ENCODE results near the gene GATA2.
A peak's percentile ranks its signal among the peaks of the same experiment; 100 is the strongest.

GATA2 gene

GRCh38 chr3:128502712-128503111, 9.7 kb upstream of the GATA2 start:
- no peak for DNase-seq (ENCODE audit: low read depth in 2 of 2)

- no peak for DNase-seq (ENCODE audit: low read depth in 2 of 2)
Observed at GRCh38 chr3:128501431-128501830, 8.4 kb upstream of the GATA2 start.

GRCh38 chr3:128500556-128500955, 7.6 kb upstream of the GATA2 start:
- DNase-seq (ENCODE audit: low read depth in 2 of 2), result no peak

GRCh38 chr3:128499724-128500275, 6.8 kb upstream of the GATA2 start:
- DNase-seq (ENCODE audit: low read depth in 2 of 2), result no peak

GRCh38 chr3:128498901-128499530, 6.0 kb upstream of the GATA2 start:
- no peak for DNase-seq (ENCODE audit: low read depth in 2 of 2)

DNA sequence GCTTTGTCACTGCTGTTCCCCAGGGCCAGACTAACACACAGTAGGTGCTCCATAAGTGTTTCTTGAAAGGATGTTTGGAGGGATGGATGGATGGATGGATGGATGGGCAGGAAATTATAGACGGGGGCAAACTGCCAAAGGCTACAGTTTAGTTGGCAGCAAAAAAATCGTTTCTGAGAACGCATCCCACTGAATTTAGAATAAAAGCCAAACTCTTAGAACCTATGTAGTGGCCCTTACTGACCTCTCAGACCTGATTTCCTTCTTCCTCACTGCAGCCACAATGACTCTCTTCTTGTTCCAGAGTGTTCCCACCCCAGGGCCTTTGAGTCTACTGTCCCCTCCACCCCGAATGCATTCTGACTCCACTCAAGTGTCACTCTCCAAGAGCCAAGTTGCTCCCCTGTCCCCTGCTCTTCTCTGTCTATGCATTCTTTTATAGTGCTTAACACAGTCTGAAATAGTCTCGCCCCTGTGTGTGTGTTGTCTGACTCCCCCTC, 5.2 kb upstream of the GATA2 start:
- DNase-seq (ENCODE audit: low read depth in 2 of 2), result no peak

GRCh38 chr3:128497305-128498126, 4.5 kb upstream of the GATA2 start:
- peak; percentile 43 to 48 for DNase-seq (ENCODE audit: low read depth in 2 of 2)

GRCh38 chr3:128496602-128497304, 3.8 kb upstream of the GATA2 start:
- DNase-seq (ENCODE audit: low read depth in 2 of 2), result no peak

DNA sequence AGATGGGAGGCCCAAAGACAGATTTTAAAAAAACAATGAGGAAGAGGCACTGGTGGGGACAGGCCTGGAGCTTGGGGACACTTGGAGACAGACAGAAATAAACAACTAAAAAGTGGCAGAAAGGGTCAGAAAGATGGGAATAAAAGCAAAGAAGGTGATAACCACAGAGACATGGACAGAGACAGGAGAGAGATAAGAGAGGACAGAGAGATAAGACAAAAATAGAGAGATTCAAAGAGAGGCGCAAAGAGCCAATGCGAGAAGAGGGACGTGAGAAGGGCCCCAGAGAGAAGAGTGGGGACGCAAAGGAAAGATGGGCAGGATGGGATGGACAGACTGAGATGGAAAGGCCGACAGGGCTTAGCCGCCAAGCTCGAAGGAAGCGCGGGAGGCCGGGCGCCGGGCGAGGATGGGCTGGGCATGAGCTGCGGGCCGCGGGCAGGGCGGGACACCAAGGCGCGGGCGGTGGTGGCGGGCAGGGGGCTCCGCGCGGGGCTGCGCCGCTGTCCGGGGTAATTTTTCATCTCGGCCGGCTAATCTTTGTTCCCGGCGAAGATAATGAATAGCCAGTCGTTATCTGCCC, 3.1 kb upstream of the GATA2 start:
- no peak for DNase-seq (ENCODE audit: low read depth in 2 of 2)

DNA sequence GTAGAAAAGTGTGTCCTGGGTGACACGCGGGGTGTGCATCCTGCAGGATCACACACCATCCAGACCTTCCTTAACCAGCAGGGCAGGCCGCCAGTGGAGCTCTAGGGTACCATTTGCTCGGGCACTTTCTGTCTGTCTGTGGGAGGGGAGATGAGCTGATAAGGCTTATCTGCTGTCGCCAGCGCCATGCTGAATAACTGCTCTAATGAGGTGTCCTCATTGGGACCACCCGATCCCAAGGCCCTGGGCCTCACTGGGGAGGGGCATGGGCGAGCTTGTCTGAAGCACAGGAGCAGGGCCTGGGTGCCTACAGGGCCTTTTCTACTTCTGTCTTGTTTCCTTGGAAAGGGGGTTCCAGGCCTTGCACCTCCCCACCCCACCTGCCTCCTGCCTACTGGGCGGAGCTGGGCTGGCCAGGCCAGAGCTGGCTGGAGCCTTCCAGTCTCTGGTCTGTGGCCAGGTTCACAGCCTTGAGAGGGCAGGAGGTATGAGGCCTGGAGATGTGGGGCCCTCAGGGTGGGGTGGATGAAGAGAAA, 2.5 kb upstream of the GATA2 start:
- no peak for DNase-seq (ENCODE audit: low read depth in 2 of 2)

DNA sequence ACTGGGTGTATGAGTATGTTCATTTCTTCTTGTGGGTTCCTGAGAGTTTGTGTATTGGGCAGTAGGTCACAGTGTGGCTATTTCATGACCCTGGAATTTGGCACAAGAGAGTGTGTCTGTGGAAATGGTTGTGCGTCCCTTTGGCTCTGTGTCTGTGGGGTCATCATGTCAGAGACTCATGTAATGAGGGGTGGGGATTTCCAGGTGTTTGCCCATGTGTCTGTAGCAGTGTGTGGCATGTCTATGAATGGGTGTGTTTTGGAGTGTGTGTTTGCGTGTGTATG, 1.3 kb upstream of the GATA2 start:
- DNase-seq (ENCODE audit: low read depth in 2 of 2), result no peak

DNA sequence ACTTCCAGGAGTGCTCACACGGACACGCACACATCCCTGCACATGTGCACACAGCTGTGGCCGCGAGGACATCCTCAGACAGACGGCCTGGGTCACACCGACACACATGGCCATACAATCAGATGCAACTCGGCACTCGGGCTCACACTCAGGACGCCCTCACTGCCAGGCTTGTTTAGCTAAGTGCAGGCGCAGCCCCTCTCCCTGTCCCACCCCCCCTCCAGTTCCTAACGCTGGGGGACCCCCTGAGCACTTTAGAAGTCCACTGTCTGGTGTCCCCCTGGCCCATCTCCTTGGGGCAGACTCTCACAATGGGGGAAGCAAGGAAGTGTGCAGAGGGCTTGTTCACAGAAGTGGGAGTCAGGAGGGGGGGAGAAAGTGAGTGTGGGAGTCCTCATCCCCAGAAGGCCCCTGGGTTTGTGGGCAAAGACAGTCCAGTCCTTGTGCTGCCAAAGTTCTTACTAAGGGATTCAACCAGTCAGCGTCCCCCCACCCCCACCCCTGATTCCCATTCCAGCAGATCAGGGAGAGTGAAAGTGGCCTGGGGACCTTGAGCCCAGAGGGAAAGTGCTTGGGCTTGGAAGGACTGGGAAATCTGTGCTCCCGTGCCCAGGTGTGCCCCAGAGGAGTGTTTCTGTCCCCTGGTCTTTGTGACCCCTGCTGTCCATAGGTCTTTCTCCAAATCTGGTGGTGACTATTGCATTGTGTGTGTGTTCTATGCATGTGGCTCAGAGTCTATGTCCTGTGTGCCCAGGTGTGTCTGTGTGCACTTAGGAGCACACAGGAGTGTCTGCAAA, 767 bp upstream of the GATA2 start:
- no peak for DNase-seq (ENCODE audit: low read depth in 2 of 2)

DNA sequence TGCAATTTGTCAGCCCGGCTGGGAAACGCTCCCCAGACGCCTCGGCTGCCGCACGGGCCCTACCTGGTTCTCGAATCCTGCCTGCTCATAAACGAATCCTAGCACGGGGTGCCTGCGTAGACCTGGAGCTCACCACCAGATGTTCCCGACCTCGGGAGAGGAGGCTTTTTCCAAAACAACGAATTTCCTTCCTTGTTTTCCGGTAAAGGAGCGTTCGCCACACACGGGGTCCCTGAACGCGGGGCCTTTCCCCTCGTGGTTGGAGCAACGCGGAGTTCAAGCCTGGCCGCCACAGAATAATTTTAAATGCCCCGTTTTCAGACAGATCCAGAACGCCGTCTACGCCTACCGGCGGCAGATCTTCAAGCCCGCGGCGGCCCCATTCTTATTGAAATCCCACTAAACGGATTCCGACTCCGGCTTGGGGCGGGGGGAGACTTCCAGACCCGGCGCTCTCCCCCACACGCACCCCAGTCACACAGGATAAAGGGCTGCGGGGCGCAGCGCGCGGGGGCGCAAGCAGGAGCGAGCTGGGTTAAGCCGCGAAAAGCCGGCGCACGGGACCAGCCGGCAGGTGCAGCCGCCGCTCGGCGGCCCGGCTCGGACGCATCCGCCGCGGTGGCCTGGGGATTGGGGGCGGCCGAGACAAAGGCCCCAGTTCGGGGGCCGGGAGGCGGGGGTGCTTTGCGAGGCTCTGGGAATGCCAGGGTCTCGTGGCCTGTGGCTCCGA, 895 bp downstream of the GATA2 start:
- no peak for DNase-seq (ENCODE audit: low read depth in 2 of 2)

DNA sequence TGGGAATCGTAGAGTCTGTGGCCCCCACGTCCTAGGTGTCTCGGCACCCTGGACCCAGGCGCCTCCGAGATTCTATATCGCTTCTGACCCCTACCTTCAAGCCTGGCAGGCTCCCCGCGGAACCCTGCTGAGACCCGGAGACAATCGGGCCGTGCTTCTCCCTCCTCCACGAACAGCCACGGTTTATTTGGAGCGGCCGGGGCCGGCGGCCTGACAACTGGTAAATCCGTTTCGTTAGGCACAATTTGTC, 1.4 kb downstream of the GATA2 start:
- DNase-seq (ENCODE audit: low read depth in 2 of 2), result no peak

DNA sequence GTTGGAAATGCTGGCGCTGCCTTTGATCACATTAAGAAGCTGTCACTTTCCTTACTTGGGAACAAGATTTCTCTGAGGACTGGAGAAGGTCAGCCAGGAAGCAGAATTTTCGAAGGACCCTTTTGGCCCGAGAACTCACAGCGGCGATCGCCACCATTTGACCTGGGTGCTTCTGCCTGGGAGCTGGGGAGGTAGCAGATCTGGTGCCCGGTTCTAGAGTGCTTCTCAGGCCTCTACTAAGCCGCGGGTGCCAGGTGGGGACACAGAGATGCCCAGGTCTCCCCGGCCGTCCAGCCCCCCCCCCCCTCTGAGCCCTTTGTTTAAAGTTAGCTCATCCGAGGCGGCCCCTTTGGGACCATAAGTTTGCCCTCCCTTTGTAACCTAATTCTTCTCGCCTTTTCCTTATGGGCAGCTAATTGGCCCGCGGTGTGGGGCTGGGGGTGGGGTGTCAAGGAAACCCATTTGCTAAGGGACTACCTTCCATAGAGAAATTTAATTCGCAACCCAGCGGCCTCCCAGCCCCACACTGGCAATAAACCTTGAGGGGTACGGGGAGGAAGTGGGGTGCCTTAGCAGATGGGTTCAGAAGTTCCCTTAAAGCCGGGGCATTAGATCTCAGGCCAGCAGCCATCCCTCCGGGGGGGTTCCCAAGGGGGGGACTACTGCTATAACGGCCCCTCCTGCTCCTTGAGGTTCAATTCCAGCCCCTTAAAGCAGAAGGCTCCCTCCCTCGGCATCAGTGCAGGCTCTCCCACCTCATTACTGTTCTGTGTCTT, 1.9 kb downstream of the GATA2 start:
- no peak for DNase-seq (ENCODE audit: low read depth in 2 of 2)

- no peak for DNase-seq (ENCODE audit: low read depth in 2 of 2)
Observed at GRCh38 chr3:128490650-128490914, 2.4 kb downstream of the GATA2 start.

GRCh38 chr3:128489927-128490649, 2.9 kb downstream of the GATA2 start:
- no peak for DNase-seq (ENCODE audit: low read depth in 2 of 2)

GRCh38 chr3:128489674-128489926, 3.4 kb downstream of the GATA2 start:
- no peak for DNase-seq (ENCODE audit: low read depth in 2 of 2)

GRCh38 chr3:128488991-128489673, 3.9 kb downstream of the GATA2 start:
- no peak for DNase-seq (ENCODE audit: low read depth in 2 of 2)
